ENCODE results near the gene SLC41A3.
"Not testable (repeated sequence)": the region's sequence is repeated elsewhere in the genome, so short reads cannot be mapped to it uniquely, and the experiment has no call there.

SLC41A3 gene

GRCh38 chr3:125990253-125990970 is 93.5 kb downstream of the SLC41A3 start:
- DNase-seq (ENCODE audit: insufficient read length, low spot score) (peak; percentile 26), FAIRE-seq (no peak)
- peak; percentile 9; the same call in 1 of the 2 replicates for TF ChIP-seq POLR2A (IDR thresholded peaks at IDR 0.05; ENCODE audit: low read depth, low read length)

- not testable (repeated sequence) for DNase-seq (ENCODE audit: insufficient read length, low spot score)
- peak; percentile 91 for FAIRE-seq
Measured at GRCh38 chr3:125984951-125985350, 99.0 kb downstream of the SLC41A3 start.

GRCh38 chr3:125977104-125977503 is 106.8 kb downstream of the SLC41A3 start:
- not testable (repeated sequence) for DNase-seq (ENCODE audit: insufficient read length, low spot score); FAIRE-seq

GRCh38 chr3:125976003-125976390 is 107.9 kb downstream of the SLC41A3 start:
- not testable (repeated sequence) for DNase-seq (ENCODE audit: insufficient read length, low spot score)
- FAIRE-seq: peak; percentile 11

- DNase-seq (ENCODE audit: insufficient read length, low spot score); FAIRE-seq: not testable (repeated sequence)
Measured at GRCh38 chr3:125975245-125976002, 108.5 kb downstream of the SLC41A3 start.

GRCh38 chr3:125971997-125972944 is 111.7 kb downstream of the SLC41A3 start:
- DNase-seq (ENCODE audit: insufficient read length, low spot score): not testable (repeated sequence)
- FAIRE-seq: peak; percentile 95

- DNase-seq (ENCODE audit: insufficient read length, low spot score); FAIRE-seq: not testable (repeated sequence)
Measured at GRCh38 chr3:125968701-125969592, 115.0 kb downstream of the SLC41A3 start, which contains the start of gene ROPN1B. Gene ROPN1B, plus strand, starts transcription at chr3:125969178. Its CDS starts 2,877 bp downstream, at chr3:125972055.

GRCh38 chr3:125968121-125968520 is 115.8 kb downstream of the SLC41A3 start:
- FAIRE-seq; DNase-seq (ENCODE audit: insufficient read length, low spot score): not testable (repeated sequence)

- no peak for TF ChIP-seq POLR2A (IDR thresholded peaks at IDR 0.05; ENCODE audit: low read depth, low read length)
- no peak for FAIRE-seq
- DNase-seq (ENCODE audit: insufficient read length, low spot score): no peak
Measured at GRCh38 chr3:125967156-125967555, 116.8 kb downstream of the SLC41A3 start.

GRCh38 chr3:125965505-125965904 is 118.4 kb downstream of the SLC41A3 start:
- FAIRE-seq (no peak), DNase-seq (ENCODE audit: insufficient read length, low spot score) (no peak)
- TF ChIP-seq POLR2A (IDR thresholded peaks at IDR 0.05; ENCODE audit: low read depth, low read length): no peak

- not testable (repeated sequence) for DNase-seq (ENCODE audit: insufficient read length, low spot score); FAIRE-seq
Measured at GRCh38 chr3:125963834-125964233, 120.1 kb downstream of the SLC41A3 start.

- DNase-seq (ENCODE audit: insufficient read length, low spot score): no peak
- no peak for FAIRE-seq
- no peak for TF ChIP-seq POLR2A (IDR thresholded peaks at IDR 0.05; ENCODE audit: low read depth, low read length)
Measured at GRCh38 chr3:125961289-125961589, 122.7 kb downstream of the SLC41A3 start.

GRCh38 chr3:125960456-125961288 is 123.3 kb downstream of the SLC41A3 start:
- no peak for FAIRE-seq
- TF ChIP-seq POLR2A (IDR thresholded peaks at IDR 0.05; ENCODE audit: low read depth, low read length): no peak
- no peak for DNase-seq (ENCODE audit: insufficient read length, low spot score)

Measured in H54 (cell line).